Glutamatergic neuron (in vitro differentiated cells): ENCODE measurements around the gene SAMD8. TPM values are rescaled to one million over a fixed set of nuclear protein-coding genes. Genes with fewer than 3 reads are reported as not detected.
"Not testable (repeated sequence)": the region's sequence is repeated elsewhere in the genome, so short reads cannot be mapped to it uniquely, and the experiment has no call there.

Experiments
- DNase-seq: peaks from one replicate; pipeline ENCODE4 v3.0.0; 2022
- H3K27ac Mint-ChIP-seq: one replicate; pipeline ENCODE4 v1.8.0; 2020; ENCODE audit warnings: mild to moderate bottlenecking, mixed read lengths, inconsistent platforms; ENCODE audit not compliant: unreplicated experiment
- H3K27me3 Mint-ChIP-seq: one replicate; pipeline ENCODE4 v1.8.0; 2020; ENCODE audit warnings: mild to moderate bottlenecking, moderate library complexity, mixed read lengths, inconsistent platforms; ENCODE audit not compliant: unreplicated experiment
- H3K36me3 Mint-ChIP-seq: one replicate; pipeline ENCODE4 v1.8.0; 2020; ENCODE audit warnings: mild to moderate bottlenecking, mixed read lengths, inconsistent platforms; ENCODE audit not compliant: unreplicated experiment
- H3K4me1 Mint-ChIP-seq: one replicate; pipeline ENCODE4 v1.8.0; 2020; ENCODE audit warnings: mild to moderate bottlenecking, low read depth, mixed read lengths, inconsistent platforms; ENCODE audit not compliant: unreplicated experiment
- H3K4me3 Mint-ChIP-seq: one replicate; pipeline ENCODE4 v1.8.0; 2020; ENCODE audit warnings: mild to moderate bottlenecking, mixed read lengths, inconsistent platforms; ENCODE audit not compliant: unreplicated experiment
- H3K9me3 Mint-ChIP-seq: one replicate; pipeline ENCODE4 v1.8.0; 2020; ENCODE audit warnings: mild to moderate bottlenecking, moderate library complexity, mixed read lengths, inconsistent platforms; ENCODE audit not compliant: unreplicated experiment
- CTCF ChIP-seq: fragments of 200-600 bp; sonication (generic); IDR thresholded peaks from one replicate; pipeline ENCODE4 v1.5.0; 2021; ENCODE audit not compliant: partially characterized antibody, unreplicated experiment
- total RNA-seq: library from RNA; stranded (reverse); fragmentation: NEBNext Ultra II Directional; extraction: Animal tissue kit (Norgen Biotek cat#: 25700); gene quantifications from one replicate; pipeline ENCODE4 v1.2.1, GENCODE V29; 2021; ENCODE audit not compliant: unreplicated experiment

SAMD8 gene
- total RNA-seq, 1 donor from 2014 or later, result 32.8 TPM

DNA sequence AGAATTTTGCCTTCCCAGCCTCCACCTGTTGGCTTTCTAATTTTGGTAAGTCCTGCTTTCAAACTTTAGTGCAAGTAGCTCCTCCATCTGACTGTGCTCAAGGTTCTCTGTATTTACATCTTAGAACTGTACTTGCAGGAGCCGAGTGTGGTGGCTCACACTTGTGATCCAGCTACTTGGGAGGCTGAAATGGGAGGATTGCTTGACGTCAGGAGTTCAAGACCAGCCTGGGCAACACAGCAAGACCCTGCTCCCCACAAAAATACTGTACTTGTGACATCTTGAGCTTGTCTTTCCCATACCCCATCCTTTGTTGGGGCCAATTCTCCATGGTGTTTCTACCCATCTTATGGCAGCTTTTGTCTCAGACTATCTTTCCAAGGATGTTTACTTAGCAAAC lies 94.5 kb downstream of the SAMD8 start:
- Mint-ChIP-seq H3K27me3 (peaks cover 6% of the 10 kb centered on the region), H3K27ac (no peak overlapping the region)

DNA sequence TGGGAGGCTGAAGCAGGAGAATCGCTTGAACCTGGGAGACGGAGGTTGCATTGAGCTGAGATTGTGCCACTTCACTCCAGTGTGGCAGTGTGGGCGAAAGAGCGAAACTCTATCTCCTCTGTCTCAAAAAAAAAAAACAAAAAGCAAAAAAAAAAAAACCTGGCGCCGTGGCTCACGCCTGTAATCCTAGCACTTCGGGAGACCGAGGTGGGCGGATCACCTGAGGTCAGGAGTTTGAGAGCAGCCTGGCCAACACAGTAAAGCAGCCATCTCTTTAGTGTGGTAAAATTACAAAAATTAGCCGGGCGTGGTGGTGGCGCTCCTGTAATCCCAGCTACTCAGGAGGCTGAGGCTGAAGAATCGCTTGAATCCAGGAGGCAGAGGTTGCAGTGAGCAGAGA lies 95.2 kb downstream of the SAMD8 start:
- H3K4me3 Mint-ChIP-seq, H3K4me1 Mint-ChIP-seq: not testable (repeated sequence)

More for the DNA sequence above, 94.5 kb downstream of the SAMD8 start:
- Mint-ChIP-seq H3K36me3 (no peaks in the 10 kb centered on the region), H3K4me3 (no peak overlapping the region), H3K9me3 (peaks cover 6% of the 10 kb centered on the region), H3K4me1 (no peaks in the 10 kb centered on the region)
- TF ChIP-seq CTCF, result no peak
- DNase-seq, result no peak

GRCh38 chr10:75207079-75207856 lies 95.8 kb downstream of the SAMD8 start:
- Mint-ChIP-seq H3K4me3 (no peak overlapping the region), H3K27ac (no peak overlapping the region), H3K9me3 (peaks cover 8% of the 10 kb centered on the region), H3K4me1 (peaks cover 5% of the 10 kb centered on the region), H3K27me3 (peaks cover 6% of the 10 kb centered on the region), H3K36me3 (no peaks in the 10 kb centered on the region)
- DNase-seq, result no peak
- TF ChIP-seq CTCF, result no peak

More for the DNA sequence above, 95.2 kb downstream of the SAMD8 start:
- H3K9me3 Mint-ChIP-seq, H3K27me3 Mint-ChIP-seq, H3K36me3 Mint-ChIP-seq, H3K27ac Mint-ChIP-seq, DNase-seq: not testable (repeated sequence)

- Mint-ChIP-seq H3K9me3 (peaks cover 8% of the 10 kb centered on the region), H3K4me3 (no peak overlapping the region), H3K27ac (no peak overlapping the region), H3K36me3 (no peaks in the 10 kb centered on the region), H3K4me1 (peaks cover 7% of the 10 kb centered on the region), H3K27me3 (peaks cover 6% of the 10 kb centered on the region)
- TF ChIP-seq CTCF, result no peak
- DNase-seq, result no peak
Observed at GRCh38 chr10:75207857-75208144, 96.3 kb downstream of the SAMD8 start.

DNA sequence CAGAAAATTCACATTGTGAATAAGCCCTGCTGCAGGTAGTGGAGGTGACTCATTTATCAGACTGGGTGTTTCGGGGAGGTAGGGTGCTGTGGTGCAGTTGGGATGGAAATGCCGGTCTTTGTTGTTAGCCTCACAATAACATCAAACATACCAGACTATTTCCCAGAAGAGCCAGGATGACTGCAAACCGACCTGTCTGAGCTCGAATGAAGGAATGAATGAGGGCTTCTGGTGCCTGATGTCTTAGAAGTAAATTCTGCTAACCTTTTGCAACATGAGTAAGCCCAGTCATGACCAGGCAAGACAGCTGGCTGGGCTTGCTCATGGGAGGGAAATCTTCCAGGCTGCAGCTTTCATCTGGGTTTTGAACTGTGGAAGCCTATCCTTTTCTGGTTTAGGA lies 96.7 kb downstream of the SAMD8 start:
- DNase-seq, result no peak
- Mint-ChIP-seq H3K9me3 (peaks cover 8% of the 10 kb centered on the region), H3K36me3 (no peaks in the 10 kb centered on the region), H3K27me3 (peaks cover 6% of the 10 kb centered on the region), H3K4me1 (peaks cover 7% of the 10 kb centered on the region), H3K4me3 (no peak overlapping the region), H3K27ac (no peak overlapping the region)
- no peak for TF ChIP-seq CTCF
